HEK293 (cell line): ENCODE data around the gene HABP4.

Experiments used
- CTCF ChIA-PET: fragments of 350-600 bp; formaldehyde crosslinking; extraction: SDS; loops from one replicate; lab custom pipeline; 2021; ENCODE audit warnings: antibody characterized with exemption; lab: Yijun Ruan, JAX
- POLR2A ChIA-PET: fragments of 300-600 bp; formaldehyde crosslinking; extraction: SDS; loops from one replicate; lab custom pipeline; 2020; ENCODE audit warnings: antibody characterized with exemption, inconsistent platforms; lab: Yijun Ruan, JAX
- H3K27ac ChIP-seq: fragments of 200-500 bp; sonication (Bioruptor generic); 2 replicates; pipeline ENCODE4 v1.5.1; 2014; ENCODE audit warnings: low read depth, low read length, control low read depth, inconsistent platforms; ENCODE audit errors: extremely low read depth
- H3K36me3 ChIP-seq, 2 experiments: fragments of 200-500 bp in 1 of 2; sonication (Bioruptor generic) in 1 of 2; 1 replicate in 1 of 2; 2 replicates in 1 of 2; pipeline ENCODE4 v1.5.1; 2014 to 2017; ENCODE audit warnings: inconsistent platforms in 2 of 2, low read length in 2 of 2; ENCODE audit not compliant: control insufficient read depth in 2 of 2, insufficient read depth in 1 of 2
- H3K4me1 ChIP-seq: fragments of 200-500 bp; sonication (Bioruptor generic); 2 replicates; pipeline ENCODE4 v1.5.1; 2014; ENCODE audit warnings: mild to moderate bottlenecking, low read length, inconsistent platforms; ENCODE audit not compliant: control insufficient read depth, insufficient read depth
- H3K4me3 ChIP-seq: 2 replicates; pipeline ENCODE4 v1.5.1; 2011; ENCODE audit warnings: low read depth, mild to moderate bottlenecking, control low read depth, low read length, moderate library complexity
- H3K9me3 ChIP-seq: fragments of 200-500 bp; sonication (Bioruptor generic); 2 replicates; pipeline ENCODE4 v1.5.1; 2014; ENCODE audit warnings: low read depth, low read length, inconsistent platforms; ENCODE audit not compliant: control insufficient read depth, insufficient read depth
- BCL6B ChIP-seq: fragments of 450-650 bp; formaldehyde crosslinking; IDR thresholded peaks from 2 replicates; pipeline ENCODE4 v1.5.1; 2017; ENCODE audit warnings: missing biosample characterization, missing genetic modification characterization
- GLI2 ChIP-seq: fragments of 450-650 bp; formaldehyde crosslinking; IDR thresholded peaks from 2 replicates; pipeline ENCODE4; 2017; ENCODE audit warnings: missing biosample characterization, missing genetic modification characterization, low read depth, borderline replicate concordance
- KLF7 ChIP-seq: fragments of 450-650 bp; formaldehyde crosslinking; IDR thresholded peaks from 2 replicates; pipeline ENCODE4 v1.5.1; 2016; ENCODE audit warnings: missing biosample characterization, missing genetic modification characterization, borderline replicate concordance
- OVOL3 ChIP-seq: fragments of 450-650 bp; formaldehyde crosslinking; IDR thresholded peaks from 2 replicates; pipeline ENCODE4 v1.5.1; 2016; ENCODE audit warnings: missing biosample characterization, missing genetic modification characterization
- REPIN1 ChIP-seq: fragments of 450-650 bp; formaldehyde crosslinking; IDR thresholded peaks from 2 replicates; pipeline ENCODE4 v1.5.1; 2017; ENCODE audit warnings: missing biosample characterization, missing genetic modification characterization, low read depth
- SCRT2 ChIP-seq: fragments of 450-650 bp; formaldehyde crosslinking; IDR thresholded peaks from 2 replicates; pipeline ENCODE4 v1.5.1; 2016; ENCODE audit warnings: missing biosample characterization, missing genetic modification characterization
- SP2 ChIP-seq: fragments of 450-650 bp; formaldehyde crosslinking; IDR thresholded peaks from 2 replicates; pipeline ENCODE4 v1.5.1; 2016; ENCODE audit warnings: missing biosample characterization, missing genetic modification characterization
- ZBTB11 ChIP-seq: fragments of 450-650 bp; formaldehyde crosslinking; conservative IDR thresholded peaks from 2 replicates; pipeline ENCODE4 v1.5.1; 2016; ENCODE audit warnings: low read depth, missing biosample characterization, missing genetic modification characterization
- ZIC2 ChIP-seq: fragments of 450-650 bp; formaldehyde crosslinking; IDR thresholded peaks from 2 replicates; pipeline ENCODE4 v1.5.1; 2016; ENCODE audit warnings: missing biosample characterization, missing genetic modification characterization
- ZNF112 ChIP-seq: fragments of 450-650 bp; formaldehyde crosslinking; IDR thresholded peaks from 2 replicates; pipeline ENCODE4 v1.5.0; 2017; ENCODE audit warnings: missing biosample characterization, missing genetic modification characterization
- ZNF132 ChIP-seq: fragments of 450-650 bp; formaldehyde crosslinking; IDR thresholded peaks from 2 replicates; pipeline ENCODE4 v1.5.1; 2017; ENCODE audit warnings: missing biosample characterization, missing genetic modification characterization, borderline replicate concordance
- ZNF169 ChIP-seq: fragments of 450-650 bp; formaldehyde crosslinking; IDR thresholded peaks from 2 replicates; pipeline ENCODE4 v1.5.1; 2016; ENCODE audit warnings: missing biosample characterization, missing genetic modification characterization
- ZNF211 ChIP-seq: fragments of 450-650 bp; formaldehyde crosslinking; IDR thresholded peaks from 2 replicates; pipeline ENCODE4 v1.5.1; 2016; ENCODE audit warnings: low read depth, missing biosample characterization, missing genetic modification characterization
- ZNF274 ChIP-seq, 2 experiments: fragments of 200-500 bp in 1 of 2; fragments of 450-650 bp in 1 of 2; sonication (Bioruptor generic) in 1 of 2; formaldehyde crosslinking in 1 of 2; IDR thresholded peaks; 2 replicates each; pipeline versions ENCODE4 v1.5.1 to v1.6.1; 2014 to 2016; ENCODE audit warnings: borderline replicate concordance in 1 of 2, inconsistent platforms in 1 of 2, low read length in 1 of 2, missing biosample characterization in 1 of 2, missing genetic modification characterization in 1 of 2
- ZNF280C ChIP-seq: fragments of 450-650 bp; formaldehyde crosslinking; IDR thresholded peaks from 2 replicates; pipeline ENCODE4 v1.5.1; 2016; ENCODE audit warnings: missing biosample characterization, missing genetic modification characterization
- ZNF350 ChIP-seq: fragments of 450-650 bp; formaldehyde crosslinking; IDR thresholded peaks from 2 replicates; pipeline ENCODE4 v1.5.0; 2017; ENCODE audit warnings: missing biosample characterization, mild to moderate bottlenecking, missing genetic modification characterization
- ZNF423 ChIP-seq: fragments of 450-650 bp; formaldehyde crosslinking; IDR thresholded peaks from 2 replicates; pipeline ENCODE4 v1.5.1; 2016; ENCODE audit warnings: missing biosample characterization, missing genetic modification characterization
- ZNF548 ChIP-seq: fragments of 450-650 bp; formaldehyde crosslinking; IDR thresholded peaks from 2 replicates; pipeline ENCODE4 v1.5.1; 2016; ENCODE audit warnings: missing biosample characterization, missing genetic modification characterization
- ZNF571 ChIP-seq: fragments of 450-650 bp; formaldehyde crosslinking; IDR thresholded peaks from 2 replicates; pipeline ENCODE4 v1.5.0; 2017; ENCODE audit warnings: missing biosample characterization, missing genetic modification characterization
- ZNF621 ChIP-seq: fragments of 450-650 bp; formaldehyde crosslinking; IDR thresholded peaks from 2 replicates; pipeline ENCODE4 v1.5.1; 2017; ENCODE audit warnings: missing biosample characterization, missing genetic modification characterization
- ZNF626 ChIP-seq: fragments of 450-650 bp; sonication (Bioruptor Pico); formaldehyde crosslinking; IDR thresholded peaks from 2 replicates; pipeline ENCODE4 v1.5.1; 2018; ENCODE audit warnings: missing biosample characterization, missing genetic modification characterization, inconsistent platforms
- ZNF645 ChIP-seq: fragments of 450-650 bp; formaldehyde crosslinking; IDR thresholded peaks from 2 replicates; pipeline ENCODE4; 2016; ENCODE audit warnings: missing biosample characterization, missing genetic modification characterization
- ZNF660 ChIP-seq: fragments of 450-650 bp; IDR thresholded peaks from 2 replicates; pipeline ENCODE4 v1.5.1; 2018; ENCODE audit warnings: missing biosample characterization, mild to moderate bottlenecking, missing genetic modification characterization
- ZNF664 ChIP-seq: fragments of 450-650 bp; formaldehyde crosslinking; IDR thresholded peaks from 2 replicates; pipeline ENCODE4 v1.5.1; 2016; ENCODE audit warnings: missing biosample characterization, missing genetic modification characterization
- ZNF701 ChIP-seq: fragments of 450-650 bp; formaldehyde crosslinking; IDR thresholded peaks from 2 replicates; pipeline ENCODE4 v1.5.1; 2016; ENCODE audit warnings: missing biosample characterization, missing genetic modification characterization
- ZNF76 ChIP-seq: fragments of 450-650 bp; formaldehyde crosslinking; IDR thresholded peaks from 2 replicates; pipeline ENCODE4; 2016; ENCODE audit warnings: low read depth, missing biosample characterization, missing genetic modification characterization, borderline replicate concordance
- ZNF792 ChIP-seq: fragments of 450-650 bp; formaldehyde crosslinking; IDR thresholded peaks from 2 replicates; pipeline ENCODE4 v1.5.1; 2016; ENCODE audit warnings: missing biosample characterization, missing genetic modification characterization
- ZSCAN23 ChIP-seq: fragments of 450-650 bp; formaldehyde crosslinking; IDR thresholded peaks from 2 replicates; pipeline ENCODE4 v1.5.1; 2016; ENCODE audit warnings: missing biosample characterization, missing genetic modification characterization

Gene HABP4

GRCh38 chr9:96418083-96418919 lies 31.7 kb upstream of the HABP4 start, which contains the start of gene ZNF367:
Gene ZNF367 (minus strand): TSS chr9:96418370. CDS start chr9:96418032, 338 bp downstream.
- peak within 1 kb of the TSS; percentile 86 for H3K4me3 ChIP-seq
- ChIA-PET POLR2A (interaction anchor here (1.6 kb wide), 1 partner anchor 32 kb away, joined by 10 read pairs; the partner anchor contains the start of gene HABP4), CTCF (no interaction called here)
- H3K36me3 ChIP-seq, result peaks cover 0 to 7% of the 10 kb centered on the region in 2 experiments; a peak in 2 of 3 replicates
- H3K9me3 ChIP-seq, result no peaks in the 10 kb centered on the region
- peak within 1 kb of the TSS; percentile 99 for H3K27ac ChIP-seq
- H3K4me1 ChIP-seq, result peaks cover 5% of the 10 kb centered on the region; the same call in 1 of the 2 replicates
- TF ChIP-seq ZNF423 (tag by site-specific recombination) (no peak), ZNF701 (tag by site-specific recombination) (no peak), ZNF132 (tag by site-specific recombination) (no peak), ZNF664 (tag by site-specific recombination) (no peak), ZNF350 (tag by site-specific recombination) (no peak), ZNF571 (tag by site-specific recombination) (no peak), ZNF621 (tag by site-specific recombination) (no peak), ZNF169 (no peak), SP2 (tag by site-specific recombination) (peak; percentile 73), GLI2 (tag by site-specific recombination) (no peak), ZNF548 (tag by site-specific recombination) (no peak), ZNF280C (tag by site-specific recombination) (no peak), ZNF792 (tag by site-specific recombination) (no peak), KLF7 (no peak), ZNF211 (tag by site-specific recombination) (no peak), SCRT2 (tag by site-specific recombination) (peak; percentile 19; the same call in 1 of the 2 replicates), REPIN1 (tag by site-specific recombination) (no peak), ZNF76 (peak; percentile 74), ZIC2 (tag by site-specific recombination) (peak; percentile 78), ZNF626 (no peak), ZNF112 (tag by site-specific recombination) (no peak), OVOL3 (tag by site-specific recombination) (no peak), ZSCAN23 (tag by site-specific recombination) (0 out of 2 replicates have a peak, but pooled peaks have one; percentile 27), ZBTB11 (tag by site-specific recombination) (no peak; the same call in 1 of the 2 replicates), BCL6B (tag by site-specific recombination) (no peak), ZNF660 (tag by site-specific recombination) (no peak), ZNF645 (tag by site-specific recombination) (no peak), ZNF274 (IDR thresholded peaks at IDR 0.05; ENCODE audit: low read length) (no peak), ZNF274 (tag by site-specific recombination; IDR thresholded peaks at IDR 0.05; ENCODE audit: borderline replicate concordance) (no peak)
